Activated CD4-positive, alpha-beta T cell treated with anti-CD3 and anti-CD28 coated beads for 48 hours (primary cell): Measurements from ENCODE around the gene LAMB3.

ENCODE experiments used
- DNase-seq: peaks from one replicate; pipeline ENCODE4 v3.0.0-alpha.2; 2020

The LAMB3 gene

GRCh38 chr1:209630383-209631225 lies 21.6 kb downstream of the LAMB3 start:
- DNase-seq, result no peak

GRCh38 chr1:209629621-209630382 lies 22.4 kb downstream of the LAMB3 start:
- DNase-seq, result no peak

- DNase-seq, result no peak
These were observed 23.5 kb downstream of the LAMB3 start for GRCh38 chr1:209628618-209629299.

DNA sequence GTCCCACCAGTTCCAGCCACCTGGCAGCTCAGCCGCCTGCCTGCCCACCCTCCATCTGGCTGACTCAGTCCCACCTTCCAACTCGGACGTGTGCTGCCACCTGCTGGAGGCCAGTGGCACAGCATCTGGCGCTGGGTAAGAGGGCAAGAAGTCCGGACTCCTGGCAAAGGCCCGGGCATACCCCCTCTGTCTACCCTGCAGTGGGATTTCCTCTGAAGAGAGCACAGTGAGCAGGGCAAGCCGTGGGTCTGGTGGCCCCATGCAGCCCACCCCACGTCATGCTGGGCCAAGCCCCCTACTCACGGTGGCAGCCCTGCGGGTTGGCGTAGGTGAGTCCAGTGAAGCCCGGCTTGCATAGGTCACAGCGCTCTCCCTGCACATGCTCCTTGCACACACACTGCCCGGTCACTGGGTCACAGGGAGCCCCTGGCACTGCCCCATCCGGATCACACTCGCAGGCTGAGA lies 24.5 kb downstream of the LAMB3 start:
- peak; percentile 90 for DNase-seq

DNA sequence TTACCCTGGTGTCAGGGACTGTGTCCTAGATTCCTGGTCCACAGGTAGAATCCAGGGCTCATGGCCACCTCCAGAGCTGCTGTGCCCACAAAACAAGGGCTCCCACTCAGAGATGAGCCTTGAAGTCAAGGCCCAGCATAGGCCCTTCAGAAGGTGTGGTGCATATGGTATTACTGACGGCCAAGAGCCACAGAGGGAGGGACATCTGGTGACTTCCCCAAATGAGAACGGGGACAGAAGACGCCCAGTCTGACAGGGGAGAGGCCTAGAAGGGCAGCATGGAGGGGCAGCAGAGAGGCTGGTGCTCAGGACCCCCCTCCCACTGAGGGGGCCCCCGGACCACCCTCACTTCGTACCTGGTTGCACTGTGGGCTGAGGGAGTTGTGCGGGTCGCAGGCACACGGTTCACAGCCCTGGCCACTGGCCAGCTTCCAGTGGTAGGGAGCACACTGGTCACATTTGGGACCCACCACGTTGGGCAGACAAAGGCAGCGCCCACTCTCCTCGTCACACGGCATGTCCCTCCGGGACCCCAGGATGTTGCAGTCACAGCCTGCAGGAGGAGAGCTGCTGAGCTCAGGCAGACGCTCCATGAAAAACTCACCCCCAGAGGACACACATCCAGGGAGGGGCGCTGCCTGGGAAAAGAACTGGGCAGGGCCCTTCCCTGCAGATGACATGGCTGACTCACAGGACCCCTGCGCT lies 25.0 kb downstream of the LAMB3 start:
- DNase-seq, result no peak

DNA sequence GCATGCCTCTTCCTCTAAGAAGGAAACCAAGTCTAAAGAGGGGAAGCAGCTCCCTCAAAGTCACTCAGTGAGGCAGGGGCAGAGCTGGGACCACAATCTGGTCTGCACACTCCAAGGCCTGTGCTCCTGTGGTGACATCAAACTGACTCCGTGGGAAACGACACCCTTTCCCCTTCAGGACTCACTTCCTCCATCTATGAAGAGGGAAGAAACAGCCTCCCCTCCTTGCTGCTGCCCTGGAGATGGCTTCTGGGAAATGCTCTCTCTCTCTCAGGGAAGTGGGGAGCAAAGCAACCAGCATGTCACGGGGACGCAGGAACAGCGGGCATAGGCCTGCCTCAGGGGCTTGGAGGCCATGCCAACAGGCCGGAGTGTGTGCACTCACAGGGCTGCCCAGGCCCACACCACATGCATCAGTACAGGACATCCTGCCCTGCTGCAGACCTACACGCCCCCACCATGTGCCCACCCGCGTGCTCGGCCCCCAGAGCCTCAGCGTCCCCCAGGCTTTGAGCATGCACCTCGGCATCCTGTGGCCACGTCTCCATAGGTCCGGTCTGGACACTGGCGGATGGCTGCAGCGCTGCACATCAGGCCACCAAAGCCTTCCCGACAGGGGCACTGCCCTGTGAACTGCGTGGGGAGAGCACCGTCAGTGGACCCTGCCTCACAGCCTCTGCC lies 25.7 kb downstream of the LAMB3 start:
- no peak for DNase-seq

DNA sequence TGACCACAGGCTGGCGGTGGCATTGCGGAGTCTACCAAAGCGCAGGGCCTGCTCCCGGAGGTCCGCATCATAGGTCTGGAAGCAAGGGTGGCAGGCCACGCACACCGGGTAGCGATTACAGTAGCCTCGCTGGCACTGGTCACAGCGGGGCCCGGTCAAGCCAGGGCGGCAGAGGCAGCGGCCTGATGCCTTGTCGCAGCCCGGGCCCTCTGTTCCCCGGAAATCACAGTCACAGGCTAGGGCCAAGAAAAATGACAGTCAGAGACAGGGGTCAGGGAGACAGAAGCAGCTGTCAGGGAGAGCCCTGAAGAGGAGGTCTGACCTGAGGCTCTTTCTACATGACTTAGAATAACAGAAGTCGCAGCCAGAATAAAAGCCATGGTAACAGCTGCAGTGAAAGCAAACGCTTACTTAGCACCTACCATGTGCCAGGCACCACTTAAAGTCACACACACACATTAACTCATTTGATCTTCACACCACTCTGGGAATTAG lies 26.4 kb downstream of the LAMB3 start:
- no peak for DNase-seq

DNA sequence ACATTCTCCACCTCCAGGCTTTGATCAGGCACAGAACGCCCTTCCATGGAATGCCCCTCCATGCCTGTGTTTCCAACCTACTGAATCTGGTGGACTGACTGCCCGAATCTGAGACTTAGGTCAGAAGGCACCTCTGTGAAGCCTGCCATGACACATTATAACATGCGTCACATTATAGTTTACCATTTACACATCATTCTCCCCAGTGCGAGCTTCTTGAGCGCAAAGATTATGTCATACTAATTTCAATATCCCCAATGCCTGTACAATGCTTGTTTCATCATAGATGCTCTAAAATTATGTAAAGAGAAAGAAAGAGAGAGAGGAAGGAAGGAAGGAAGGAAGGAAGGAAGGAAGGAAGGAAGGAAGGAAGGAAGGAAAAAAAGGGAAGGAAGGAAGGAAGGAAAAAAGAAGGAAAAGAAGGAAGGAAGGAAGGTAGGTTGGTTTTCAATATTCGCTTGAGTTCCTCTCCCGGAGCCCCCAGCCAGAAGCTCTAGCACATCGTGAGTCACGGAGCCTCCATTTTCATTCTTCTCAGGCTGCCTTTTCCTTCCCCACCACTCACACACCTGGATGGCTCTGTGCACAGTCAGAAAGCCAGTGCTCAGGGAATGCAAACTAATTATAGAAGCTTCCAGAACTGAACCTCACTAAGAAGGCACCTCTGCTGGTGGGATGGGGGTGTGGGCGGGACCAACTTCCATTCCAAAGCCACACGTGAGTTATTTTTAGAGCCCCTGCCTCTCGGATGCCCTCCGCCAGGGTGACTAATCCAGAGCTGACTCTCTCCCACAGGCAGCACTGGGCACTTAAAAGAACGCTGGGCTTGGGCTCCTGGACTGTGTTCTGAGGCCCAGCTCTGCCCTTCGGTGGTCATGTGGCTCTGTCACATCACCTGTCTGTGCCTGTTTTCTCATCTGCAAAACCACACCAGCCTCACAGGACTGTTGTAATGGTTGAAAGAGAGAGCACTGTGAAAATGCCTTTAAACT lies 27.4 kb downstream of the LAMB3 start:
- no peak for DNase-seq

GRCh38 chr1:209622841-209623829 lies 29.1 kb downstream of the LAMB3 start:
- no peak for DNase-seq

- DNase-seq, result no peak
These were observed 30.2 kb downstream of the LAMB3 start for GRCh38 chr1:209621741-209622655.

DNA sequence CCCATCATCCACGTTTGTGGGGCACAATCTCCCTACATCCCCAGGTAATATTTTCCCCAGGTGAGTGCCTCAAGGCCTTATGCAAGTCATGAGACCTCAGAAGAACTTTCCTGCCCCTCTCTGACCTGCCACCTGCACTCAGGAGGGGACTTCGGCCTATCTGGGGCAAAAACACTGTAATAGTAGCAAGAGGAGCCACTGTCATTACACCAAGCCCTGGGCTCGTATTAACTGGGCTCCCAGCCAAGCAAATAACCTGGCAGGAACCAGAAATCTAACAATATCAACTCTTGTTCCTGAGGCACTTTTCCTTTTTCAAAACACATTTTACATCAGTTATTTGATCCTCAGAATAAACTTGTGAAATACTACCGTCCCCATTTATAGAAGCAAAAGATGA lies 30.9 kb downstream of the LAMB3 start:
- no peak for DNase-seq

DNA sequence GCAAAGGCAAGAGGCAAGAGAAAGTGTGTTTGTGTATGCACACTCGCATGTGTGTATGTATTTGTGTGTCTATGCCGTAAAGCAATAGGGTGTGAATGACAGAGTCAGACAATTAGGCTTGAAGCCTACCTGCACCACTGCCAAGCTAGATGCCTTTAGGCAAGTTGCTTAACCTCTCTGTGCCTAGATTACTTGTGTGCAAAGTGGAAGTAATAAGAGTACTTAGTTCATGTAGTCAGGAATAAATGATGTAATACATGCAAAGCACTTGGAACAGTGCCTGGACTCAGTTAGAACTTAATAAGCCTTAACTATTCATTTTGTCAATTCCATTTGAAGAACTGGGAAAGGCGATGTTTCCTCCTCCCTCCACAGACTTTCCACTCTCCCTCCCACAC lies 31.7 kb downstream of the LAMB3 start:
- DNase-seq, result no peak

DNA sequence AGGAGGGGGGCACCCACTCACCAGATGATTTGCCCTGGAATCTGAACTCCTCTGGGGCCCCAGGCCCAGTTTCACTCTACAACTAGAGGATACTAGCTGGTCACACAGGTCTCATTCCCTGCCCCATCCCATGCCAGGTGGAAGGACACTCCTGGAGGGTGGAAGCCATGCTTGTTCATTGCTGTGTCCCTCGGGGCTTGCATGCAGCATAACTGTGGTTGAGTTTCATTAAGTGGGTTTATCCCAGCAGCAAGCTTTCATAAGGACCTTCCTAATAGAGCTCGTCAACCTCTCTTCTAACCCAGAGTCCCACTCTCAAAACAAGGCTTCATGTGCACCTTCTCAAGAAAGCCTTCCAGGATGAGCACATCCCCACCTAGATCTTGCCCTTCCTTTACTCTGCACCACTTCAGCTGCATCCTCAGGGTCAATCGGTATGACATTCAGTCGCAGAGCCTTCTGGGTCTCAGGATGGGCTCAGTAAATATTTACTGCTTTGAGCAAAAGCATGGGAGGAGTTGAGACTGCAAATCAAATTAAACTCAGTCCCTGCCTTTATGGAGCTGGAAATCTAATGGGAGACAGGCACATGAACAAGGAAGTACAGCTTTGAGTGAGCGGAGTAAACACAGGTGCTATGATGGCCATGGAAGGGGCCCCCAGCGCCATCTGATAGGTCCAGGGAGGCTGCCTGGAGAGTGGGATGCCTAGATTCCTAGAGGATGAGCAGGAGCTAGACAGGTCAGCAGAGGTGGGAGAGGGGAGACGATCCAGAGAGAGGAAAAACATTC lies 32.3 kb downstream of the LAMB3 start:
- DNase-seq, result no peak

- no peak for DNase-seq
These were observed 33.3 kb downstream of the LAMB3 start for GRCh38 chr1:209618756-209619420.

DNA sequence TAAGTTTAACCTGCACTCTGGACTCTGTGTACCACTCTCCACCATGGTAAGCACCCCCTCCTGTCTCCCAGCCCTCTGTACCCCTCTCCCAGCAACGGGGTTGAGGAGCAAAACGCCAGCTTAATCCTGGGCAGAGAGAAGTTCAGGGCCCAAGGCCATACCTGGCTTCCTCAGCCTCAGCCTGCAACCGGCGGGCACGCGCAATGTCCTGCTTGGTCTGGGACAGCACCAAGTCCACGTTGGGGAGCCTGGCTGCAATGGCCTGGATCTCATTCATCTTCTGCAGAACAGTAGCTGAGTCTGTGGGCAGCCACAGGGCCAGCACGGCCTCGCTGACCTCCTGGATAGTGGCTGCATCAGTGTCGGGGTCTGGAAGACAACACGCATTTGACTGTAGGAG lies 33.9 kb downstream of the LAMB3 start:
- no peak for DNase-seq

GRCh38 chr1:209617755-209618154 lies 34.5 kb downstream of the LAMB3 start:
- DNase-seq, result no peak
